ENCODE data around the gene PPP6R2.

PPP6R2 gene

GRCh38 chr22:50454556-50455075 is 111.5 kb downstream of the PPP6R2 start:
- DNase-seq = no peak

- DNase-seq = no peak
Measured at GRCh38 chr22:50455201-50455600, 112.1 kb downstream of the PPP6R2 start.

DNA sequence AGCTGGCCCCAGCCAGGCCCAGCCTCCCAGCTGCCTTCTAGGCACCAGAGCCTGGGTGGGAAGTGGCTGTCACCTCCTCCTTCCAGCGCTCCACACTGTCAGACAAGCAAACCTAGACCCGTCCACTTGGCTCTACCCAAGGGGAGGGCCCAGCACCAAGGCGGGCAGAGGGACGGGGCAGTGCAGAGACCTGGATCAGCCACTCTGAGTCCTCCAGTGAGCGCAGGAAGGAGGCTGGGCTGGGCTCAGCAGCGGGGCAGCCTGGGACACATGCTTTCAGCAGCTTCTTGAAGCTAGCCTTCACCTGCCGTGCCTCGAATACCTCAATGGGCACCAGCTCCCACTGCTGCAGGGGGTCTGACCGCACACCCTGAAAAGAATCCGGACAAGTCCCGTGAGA is 112.9 kb downstream of the PPP6R2 start:
- no peak for DNase-seq

DNA sequence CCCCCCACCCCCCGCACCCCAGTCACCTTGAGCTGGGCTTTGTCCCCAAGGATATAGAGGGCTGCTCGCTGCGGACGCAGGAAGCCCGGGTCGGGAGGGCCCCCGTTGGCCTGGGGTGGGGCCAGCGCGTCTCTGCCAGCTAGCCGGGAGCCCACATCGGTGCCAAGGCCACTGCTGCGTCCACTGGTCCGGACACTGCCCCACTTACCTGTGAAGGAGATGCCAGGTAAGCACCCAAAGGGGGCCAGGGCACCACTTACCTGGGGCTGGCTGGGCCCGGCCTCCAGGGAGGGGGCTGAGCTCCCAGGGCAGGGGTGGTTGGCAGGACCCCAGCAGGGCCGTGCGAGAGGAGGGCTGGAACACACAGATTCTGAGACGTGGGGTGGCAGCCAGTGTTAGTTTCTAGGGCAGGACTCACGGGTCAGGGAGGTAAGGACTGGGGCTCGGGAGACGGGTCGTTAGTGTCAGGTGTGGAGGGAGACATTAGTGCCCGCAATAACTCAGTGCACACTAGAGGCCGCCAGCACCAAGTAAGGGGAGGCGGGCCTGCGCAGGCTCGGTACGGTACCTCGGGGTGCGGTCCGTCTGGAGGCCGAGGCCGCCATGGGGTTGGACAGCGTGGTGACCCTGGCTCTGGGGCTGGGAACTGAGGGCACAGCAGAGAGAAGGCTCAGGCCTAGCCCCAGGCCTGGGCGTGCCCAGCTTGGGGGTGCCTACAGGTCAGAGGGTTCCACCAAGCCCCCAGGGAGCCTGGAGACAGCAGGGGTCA is 113.5 kb downstream of the PPP6R2 start:
- no peak for DNase-seq

GRCh38 chr22:50459016-50459415 is 115.9 kb downstream of the PPP6R2 start:
- no peak for DNase-seq

DNA sequence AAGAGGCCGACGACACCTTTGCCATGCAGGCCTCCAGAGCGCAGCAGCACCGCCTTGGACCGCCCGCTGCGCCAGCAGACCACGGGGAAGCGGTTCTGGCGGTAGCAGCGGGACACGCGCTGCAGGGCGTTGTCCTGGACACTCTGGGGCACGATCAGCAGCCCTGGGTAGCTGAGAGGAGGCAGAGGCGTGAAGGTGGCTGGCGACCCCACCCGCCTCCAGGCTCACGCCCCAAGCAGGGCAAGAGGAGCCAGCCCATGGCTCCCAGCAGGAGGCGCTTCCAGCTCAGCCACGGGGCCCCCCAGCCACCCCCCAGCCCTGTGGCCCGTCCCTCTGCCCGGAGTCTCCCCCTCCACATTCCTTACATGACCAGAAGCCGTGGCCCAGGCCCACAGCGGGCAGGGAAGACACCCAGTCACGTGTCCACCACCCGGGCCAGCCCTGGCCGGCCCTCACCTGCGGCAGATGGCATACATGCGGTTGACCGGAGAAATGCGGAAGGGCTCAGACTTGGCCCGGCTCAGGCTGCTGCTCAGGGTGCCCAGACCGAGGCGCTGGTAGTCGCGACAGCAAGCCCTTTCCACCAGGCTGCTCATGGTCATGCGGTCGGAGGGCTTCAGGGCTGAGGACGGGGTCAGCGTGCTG is 116.5 kb downstream of the PPP6R2 start:
- no peak for DNase-seq

DNA sequence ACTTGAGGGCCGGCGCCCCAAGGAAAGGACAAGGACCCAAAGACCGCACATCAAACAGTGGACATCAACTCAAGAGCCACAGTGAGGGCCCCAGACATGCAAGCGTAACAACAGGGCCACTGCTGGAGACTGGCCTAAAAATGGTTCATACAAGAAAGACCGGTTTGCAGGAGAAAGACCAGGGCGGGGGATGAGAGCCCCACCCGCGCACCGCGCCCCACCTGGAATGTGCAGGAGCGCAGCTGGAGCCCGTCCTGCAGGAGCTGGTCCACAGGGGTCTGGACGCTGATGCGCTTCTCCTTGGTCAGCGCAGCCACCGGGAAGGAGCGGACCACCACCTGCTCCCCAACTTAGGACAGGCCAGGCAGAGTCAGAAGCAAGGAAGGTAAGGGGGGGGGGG is 117.8 kb downstream of the PPP6R2 start:
- DNase-seq = no peak

DNA sequence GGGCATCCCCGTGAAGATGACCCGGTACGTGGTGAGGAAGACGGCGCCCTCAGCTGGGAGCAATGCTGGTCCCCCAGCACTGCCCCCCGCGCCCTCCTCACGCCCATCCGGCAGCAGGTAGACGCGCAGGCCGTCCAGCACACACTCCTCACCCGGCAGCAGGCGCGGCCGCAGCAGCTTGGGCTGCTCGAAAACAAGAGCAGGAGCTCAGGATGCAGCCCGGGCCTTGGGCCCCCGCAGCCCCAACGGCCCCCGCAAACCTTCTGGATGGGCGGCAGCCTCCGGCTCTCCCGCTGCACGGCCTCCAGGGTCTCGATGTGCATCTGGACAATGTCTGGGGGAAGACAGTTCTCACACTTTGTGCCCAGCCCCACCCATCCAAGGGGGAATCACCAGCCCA is 118.4 kb downstream of the PPP6R2 start:
- no peak for DNase-seq

- DNase-seq = no peak
Measured at GRCh38 chr22:50461979-50462540, 118.9 kb downstream of the PPP6R2 start.

- DNase-seq = no peak
Measured at GRCh38 chr22:50463188-50463900, 120.2 kb downstream of the PPP6R2 start.

- no peak for DNase-seq
Measured at GRCh38 chr22:50464451-50464850, 121.3 kb downstream of the PPP6R2 start.

DNA sequence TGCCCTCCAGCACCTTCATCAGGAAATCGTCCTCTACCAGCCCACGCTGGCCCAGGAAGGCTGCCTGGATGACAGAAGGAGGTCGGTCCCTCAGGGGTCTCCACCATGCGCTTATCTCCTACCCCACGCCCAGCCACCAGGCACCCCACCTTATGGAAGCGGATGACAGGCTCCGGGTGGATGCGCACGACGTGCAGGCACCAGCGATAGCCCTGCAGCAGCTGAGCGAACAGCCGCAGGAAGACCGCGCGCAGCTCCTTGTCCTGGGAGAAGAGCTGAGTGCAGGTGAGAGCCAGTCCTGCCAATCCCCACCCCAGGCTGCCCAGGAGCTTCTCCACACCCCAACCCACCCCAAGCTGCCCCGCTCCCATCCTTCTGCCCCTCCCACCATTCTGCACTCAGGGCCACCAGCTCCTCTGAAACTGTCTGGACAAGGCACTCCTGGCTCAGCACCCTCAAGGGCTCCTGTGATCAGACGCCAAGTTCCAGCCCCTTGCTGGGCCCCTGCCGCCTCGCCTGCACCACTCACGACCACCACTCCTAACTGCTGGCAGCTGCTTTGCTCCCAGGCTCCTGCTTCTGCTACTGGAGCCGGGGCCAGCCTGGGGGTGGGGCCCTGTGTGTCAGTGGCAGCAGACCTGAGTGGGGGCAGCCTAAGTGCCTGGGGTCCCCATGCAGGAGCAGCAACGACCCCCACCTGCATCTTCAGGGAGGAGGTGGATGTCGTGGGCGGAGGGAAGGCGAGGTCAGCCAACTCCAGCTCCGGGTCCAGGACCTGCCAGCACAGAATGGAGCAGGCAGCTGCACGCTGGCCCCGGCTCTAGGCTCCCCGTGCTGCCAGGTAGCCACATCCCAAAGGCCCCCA is 122.2 kb downstream of the PPP6R2 start:
- DNase-seq = no peak

DNA sequence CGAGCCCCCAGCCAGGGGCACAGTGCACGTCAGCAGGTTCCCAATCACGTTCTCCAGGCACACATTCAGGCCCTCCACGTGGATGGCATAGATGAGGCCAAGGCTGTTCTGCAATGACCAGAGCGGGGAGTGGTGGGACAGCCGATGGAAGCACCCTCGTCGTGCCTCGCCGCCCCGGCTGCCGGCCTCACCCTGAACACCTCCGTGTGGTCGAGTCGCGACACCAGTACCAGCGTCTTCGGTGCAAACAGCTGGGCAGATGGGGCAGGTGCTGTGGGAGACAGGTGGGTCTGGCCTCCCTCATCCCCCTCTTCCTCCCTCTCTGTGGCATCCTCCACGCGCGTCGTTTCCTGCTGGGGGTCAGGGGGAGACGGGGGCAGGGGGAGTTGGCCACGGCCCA is 124.2 kb downstream of the PPP6R2 start:
- DNase-seq = no peak

GRCh38 chr22:50467773-50468440 is 124.8 kb downstream of the PPP6R2 start:
- DNase-seq = no peak

DNA sequence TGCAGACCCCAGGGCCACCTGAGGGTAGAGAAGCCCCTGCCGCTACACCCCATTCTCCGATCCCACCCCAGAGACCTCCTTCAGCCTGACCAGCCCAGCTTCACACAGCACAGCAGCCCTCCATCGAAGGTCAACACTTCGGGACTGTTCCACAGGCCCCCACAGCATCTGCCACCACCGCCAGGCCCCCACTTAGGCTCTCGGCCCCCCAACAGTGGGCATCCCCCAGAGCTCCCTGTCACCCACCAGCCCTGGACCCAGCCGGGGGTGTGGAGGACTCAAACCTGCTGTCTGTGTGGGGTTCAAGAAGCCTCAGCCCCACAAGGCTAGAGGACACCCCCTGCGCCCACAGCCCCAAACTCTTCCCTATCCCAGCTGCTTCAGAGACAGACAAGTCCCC is 125.5 kb downstream of the PPP6R2 start:
- DNase-seq = no peak

GRCh38 chr22:50469377-50470305 is 126.5 kb downstream of the PPP6R2 start:
- peak; percentile 65 for DNase-seq

- no peak for DNase-seq
Measured at GRCh38 chr22:50470491-50470890, 127.4 kb downstream of the PPP6R2 start.

- DNase-seq = no peak
Measured at GRCh38 chr22:50471197-50471847, 128.2 kb downstream of the PPP6R2 start.

DNA sequence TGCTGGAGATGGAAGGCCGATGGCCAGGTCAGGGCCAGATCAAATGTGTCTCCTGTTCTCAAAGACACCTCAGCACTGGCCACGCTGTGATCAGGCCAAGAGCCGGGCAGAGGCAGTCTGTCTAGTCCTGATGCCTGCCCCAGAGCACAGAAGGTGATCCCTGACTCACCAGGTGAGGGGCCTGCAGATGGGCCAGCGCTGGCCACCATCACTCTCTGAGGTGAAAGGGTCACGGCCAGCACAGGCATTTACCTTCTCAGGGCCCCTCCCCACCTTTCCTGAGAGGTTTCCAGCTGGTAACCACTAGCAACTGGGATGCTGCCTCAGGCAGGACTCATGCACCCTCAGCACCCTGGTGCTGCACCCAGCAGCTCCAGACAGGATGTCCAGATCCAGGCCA is 128.8 kb downstream of the PPP6R2 start:
- no peak for DNase-seq

- DNase-seq = no peak
Measured at GRCh38 chr22:50473088-50473487, 130.0 kb downstream of the PPP6R2 start.
